ENCODE data around the gene DNAH1. TPM values are rescaled to one million over a fixed set of nuclear protein-coding genes. Genes with fewer than 3 reads are reported as not detected.
"Not testable (repeated sequence)": the region's sequence is repeated elsewhere in the genome, so short reads cannot be mapped to it uniquely, and the experiment has no call there.

DNAH1 gene
- total RNA-seq, 2 experiments from 2014 or later = 5.8 to 14.2 TPM

DNA sequence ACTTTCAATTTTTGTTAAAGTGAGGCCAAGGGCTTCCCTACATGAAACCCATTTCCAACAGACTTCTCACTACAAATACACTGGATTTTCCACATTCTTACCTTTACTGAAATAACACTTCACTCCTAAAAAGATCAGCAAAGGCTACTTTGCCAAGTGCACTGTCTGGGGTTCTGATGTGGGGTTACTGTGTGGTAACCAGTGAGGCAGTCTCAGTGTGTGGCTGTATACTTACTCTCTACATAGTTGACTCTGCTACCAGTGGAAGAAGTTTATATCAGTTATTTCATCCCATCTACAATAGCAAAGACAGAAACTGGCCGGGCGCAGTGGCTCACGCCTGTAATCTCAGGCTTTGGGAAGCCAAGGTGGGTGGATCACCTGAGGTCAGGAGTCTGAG lies 43.3 kb upstream of the DNAH1 start:
- Histone ChIP-seq H3K4me1 (ENCODE audit: insufficient read depth, low read length, poor library complexity, severe bottlenecking) (peaks cover 35% of the 10 kb centered on the region), H3K79me2 (ENCODE audit: insufficient read depth, low read depth, low read length) (peaks cover 100% of the 10 kb centered on the region), H3K9me3 (ENCODE audit: low read length) (peaks cover 4% of the 10 kb centered on the region; the same call in 1 of the 2 replicates), H4K20me1 (ENCODE audit: insufficient read depth, low read length) (peaks cover 47% of the 10 kb centered on the region), H3K9me2 (ENCODE audit: insufficient read depth, low read length) (no peaks in the 10 kb centered on the region), H2AFZ (ENCODE audit: low read length) (no peak overlapping the region), H3K4me2 (ENCODE audit: low read length) (no peak overlapping the region), H3K4me3 (ENCODE audit: low read depth, low read length, poor library complexity, severe bottlenecking) (no peak overlapping the region), H3K36me3 (ENCODE audit: insufficient read depth, low read length) (peaks cover 91% of the 10 kb centered on the region), H3K27ac (ENCODE audit: low read depth, low read length, poor library complexity, severe bottlenecking) (no peak overlapping the region)
- ChIA-PET POLR2A (no interaction called here), CTCF (ENCODE audit: unreplicated experiment) (no interaction called here)
- no TSS peak for BruUV-seq (replicated peaks)
- TF ChIP-seq, protein P1, sequence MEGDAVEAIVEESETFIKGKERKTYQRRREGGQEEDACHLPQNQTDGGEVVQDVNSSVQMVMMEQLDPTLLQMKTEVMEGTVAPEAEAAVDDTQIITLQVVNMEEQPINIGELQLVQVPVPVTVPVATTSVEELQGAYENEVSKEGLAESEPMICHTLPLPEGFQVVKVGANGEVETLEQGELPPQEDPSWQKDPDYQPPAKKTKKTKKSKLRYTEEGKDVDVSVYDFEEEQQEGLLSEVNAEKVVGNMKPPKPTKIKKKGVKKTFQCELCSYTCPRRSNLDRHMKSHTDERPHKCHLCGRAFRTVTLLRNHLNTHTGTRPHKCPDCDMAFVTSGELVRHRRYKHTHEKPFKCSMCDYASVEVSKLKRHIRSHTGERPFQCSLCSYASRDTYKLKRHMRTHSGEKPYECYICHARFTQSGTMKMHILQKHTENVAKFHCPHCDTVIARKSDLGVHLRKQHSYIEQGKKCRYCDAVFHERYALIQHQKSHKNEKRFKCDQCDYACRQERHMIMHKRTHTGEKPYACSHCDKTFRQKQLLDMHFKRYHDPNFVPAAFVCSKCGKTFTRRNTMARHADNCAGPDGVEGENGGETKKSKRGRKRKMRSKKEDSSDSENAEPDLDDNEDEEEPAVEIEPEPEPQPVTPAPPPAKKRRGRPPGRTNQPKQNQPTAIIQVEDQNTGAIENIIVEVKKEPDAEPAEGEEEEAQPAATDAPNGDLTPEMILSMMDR (conservative IDR thresholded peaks at IDR 0.05; ENCODE audit: low read length) = no peak
- no peak for TF ChIP-seq EZH2phosphoT487 (IDR thresholded peaks at IDR 0.05; ENCODE audit: borderline replicate concordance, low read depth, low read length)
- intact Hi-C loops (cut with micrococcal nuclease; ENCODE audit: unreplicated experiment) = no loop called here
- no peak for DNase-seq (ENCODE audit: low spot score)

DNA sequence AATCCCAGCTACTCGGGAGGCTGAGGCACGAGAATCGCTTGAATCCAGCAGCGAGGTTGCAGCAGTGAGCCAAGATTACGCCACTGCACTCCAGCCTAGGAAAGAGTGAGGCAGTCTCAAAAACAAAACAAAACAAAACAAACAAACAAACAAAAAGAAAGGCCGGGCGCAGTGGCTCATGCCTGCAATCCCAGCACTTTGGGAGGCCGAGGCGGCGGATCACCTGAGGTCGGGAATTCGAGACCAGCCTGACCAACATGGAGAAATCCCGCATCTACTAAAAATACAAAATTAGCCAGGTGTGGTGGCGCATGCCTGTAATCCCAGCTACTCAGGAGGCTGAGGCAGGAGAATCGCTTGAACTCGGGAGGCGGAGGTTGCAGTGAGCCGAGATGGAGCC lies 41.3 kb upstream of the DNAH1 start:
- H3K9me3 ChIP-seq (ENCODE audit: low read length); H3K4me3 ChIP-seq (ENCODE audit: low read depth, low read length, poor library complexity, severe bottlenecking); DNase-seq (ENCODE audit: low spot score); CTCF ChIA-PET (ENCODE audit: unreplicated experiment); H2AFZ ChIP-seq (ENCODE audit: low read length); BruUV-seq (replicated peaks); H3K9me2 ChIP-seq (ENCODE audit: insufficient read depth, low read length); H3K4me2 ChIP-seq (ENCODE audit: low read length); POLR2A ChIA-PET; intact Hi-C loops (cut with micrococcal nuclease; ENCODE audit: unreplicated experiment); H3K27ac ChIP-seq (ENCODE audit: low read depth, low read length, poor library complexity, severe bottlenecking): not testable (repeated sequence)
- Histone ChIP-seq H4K20me1 (ENCODE audit: insufficient read depth, low read length) (peaks cover 38% of the 10 kb centered on the region), H3K36me3 (ENCODE audit: insufficient read depth, low read length) (peaks cover 72% of the 10 kb centered on the region), H3K79me2 (ENCODE audit: insufficient read depth, low read depth, low read length) (peaks cover 84% of the 10 kb centered on the region), H3K4me1 (ENCODE audit: insufficient read depth, low read length, poor library complexity, severe bottlenecking) (peaks cover 44% of the 10 kb centered on the region)

DNA sequence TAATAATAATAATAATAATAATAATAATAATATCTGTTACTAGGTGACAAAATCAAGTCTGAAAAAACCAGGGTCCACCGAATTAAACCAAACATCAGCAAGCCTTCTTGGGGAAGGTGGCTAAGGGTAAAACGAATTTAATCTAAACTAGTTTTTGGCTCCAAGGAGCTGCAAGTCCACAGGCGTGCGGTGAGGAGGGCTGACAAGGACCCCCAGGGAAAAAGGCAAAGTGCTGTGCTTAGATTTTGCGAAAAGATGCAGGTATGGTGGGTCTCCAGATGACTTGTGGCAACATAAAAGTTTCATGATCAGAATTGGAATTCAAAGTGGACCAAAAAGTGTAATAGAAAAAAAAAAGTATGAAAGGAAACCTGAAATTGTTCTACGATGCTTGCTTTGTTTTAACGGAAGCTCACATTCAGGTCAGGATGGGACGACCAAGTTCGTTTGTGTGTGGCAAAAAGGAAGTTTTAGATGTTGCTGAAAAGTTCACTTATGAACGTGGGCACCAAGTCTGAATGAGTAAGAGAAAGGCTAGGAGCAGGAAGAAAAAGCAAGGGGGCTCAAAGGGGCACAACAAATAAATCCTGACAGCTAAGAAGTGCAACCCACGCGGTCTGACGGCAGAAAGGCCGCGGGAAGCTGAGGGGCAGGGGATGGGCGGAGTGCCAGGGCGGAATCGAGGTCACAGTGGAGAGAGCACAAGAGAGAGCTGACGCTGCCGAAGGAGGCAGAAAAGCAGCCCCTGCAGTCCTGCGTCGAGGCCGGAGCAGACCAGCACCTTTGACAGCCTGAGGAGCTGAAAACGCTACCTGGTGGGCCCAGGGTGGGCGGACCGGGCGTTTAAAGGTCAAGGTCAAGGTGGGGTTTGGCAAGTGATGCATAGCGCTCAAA lies 38.8 kb upstream of the DNAH1 start:
- H4K20me1 ChIP-seq (ENCODE audit: insufficient read depth, low read length) = peaks cover 35% of the 10 kb centered on the region
- H2AFZ ChIP-seq (ENCODE audit: low read length) = no peak overlapping the region

More for the DNA sequence above, 38.8 kb upstream of the DNAH1 start:
- intact Hi-C loops (cut with micrococcal nuclease; ENCODE audit: unreplicated experiment) = no loop called here
- peak; percentile 75 for DNase-seq (ENCODE audit: low spot score)
- Histone ChIP-seq H3K36me3 (ENCODE audit: insufficient read depth, low read length) (peaks cover 47% of the 10 kb centered on the region), H3K4me3 (ENCODE audit: low read depth, low read length, poor library complexity, severe bottlenecking) (peak overlapping the region; percentile 70), H3K4me1 (ENCODE audit: insufficient read depth, low read length, poor library complexity, severe bottlenecking) (peaks cover 34% of the 10 kb centered on the region), H3K9me3 (ENCODE audit: low read length) (peaks cover 4% of the 10 kb centered on the region; the same call in 1 of the 2 replicates), H3K4me2 (ENCODE audit: low read length) (peak overlapping the region; percentile 94), H3K79me2 (ENCODE audit: insufficient read depth, low read depth, low read length) (peaks cover 58% of the 10 kb centered on the region), H3K9me2 (ENCODE audit: insufficient read depth, low read length) (no peaks in the 10 kb centered on the region), H3K27ac (ENCODE audit: low read depth, low read length, poor library complexity, severe bottlenecking) (peak overlapping the region; percentile 67)
- ChIA-PET CTCF (ENCODE audit: unreplicated experiment) (interaction anchor here (0.9 kb wide), 1 partner anchor 46 kb away, joined by 3 read pairs; no protein-coding TSS in a partner anchor), POLR2A (interaction anchor here (0.6 to 2.5 kb wide), 17 partner anchors 9 to 613 kb away, joined by 3 to 8 read pairs (median 4); partner anchors contain the start of genes GLYCTK and TLR9)
- BruUV-seq (replicated peaks) = TSS peak; percentile 59
- TF ChIP-seq EZH2phosphoT487 (IDR thresholded peaks at IDR 0.05; ENCODE audit: borderline replicate concordance, low read depth, low read length) = no peak
- TF ChIP-seq, protein P1 (conservative IDR thresholded peaks at IDR 0.05; ENCODE audit: low read length) = no peak
